ENCODE results near the gene MMD2.
"Not testable (repeated sequence)": the region's sequence is repeated elsewhere in the genome, so short reads cannot be mapped to it uniquely, and the experiment has no call there.

MMD2 gene

GRCh38 chr7:4981295-4981890, 22.4 kb upstream of the MMD2 start:
- H3K9ac ChIP-seq (ENCODE audit: low read depth, low read length); H3K27ac ChIP-seq (ENCODE audit: low read depth, low read length); H3K9me3 ChIP-seq (ENCODE audit: insufficient read depth, low read depth, low read length); H3K4me3 ChIP-seq (ENCODE audit: low read length); H3K4me1 ChIP-seq (ENCODE audit: insufficient read depth, low read length); H3K27me3 ChIP-seq (ENCODE audit: insufficient read depth, low read length): not testable (repeated sequence)
- H3K36me3 ChIP-seq (ENCODE audit: insufficient read depth, low read length): peaks cover 68% of the 10 kb centered on the region
- WGBS: 95% methylated on average over 17 of the region's 17 CpGs

- not testable (repeated sequence) for H3K9me3 ChIP-seq (ENCODE audit: insufficient read depth, low read depth, low read length); H3K27ac ChIP-seq (ENCODE audit: low read depth, low read length); H3K4me3 ChIP-seq (ENCODE audit: low read length); H3K27me3 ChIP-seq (ENCODE audit: insufficient read depth, low read length); H3K4me1 ChIP-seq (ENCODE audit: insufficient read depth, low read length); H3K9ac ChIP-seq (ENCODE audit: low read depth, low read length)
- peaks cover 40% of the 10 kb centered on the region for H3K36me3 ChIP-seq (ENCODE audit: insufficient read depth, low read length)
- 94% methylated on average over 13 of the region's 13 CpGs for WGBS
Measured at GRCh38 chr7:4975626-4976025, 16.6 kb upstream of the MMD2 start.

- Histone ChIP-seq H3K9ac (ENCODE audit: low read depth, low read length) (peak overlapping the region; percentile 89), H3K36me3 (ENCODE audit: insufficient read depth, low read length) (peaks cover 28% of the 10 kb centered on the region), H3K9me3 (ENCODE audit: insufficient read depth, low read depth, low read length) (no peaks in the 10 kb centered on the region), H3K27me3 (ENCODE audit: insufficient read depth, low read length) (no peaks in the 10 kb centered on the region), H3K4me1 (ENCODE audit: insufficient read depth, low read length) (no peaks in the 10 kb centered on the region), H3K4me3 (ENCODE audit: low read length) (peak overlapping the region; percentile 85), H3K27ac (ENCODE audit: low read depth, low read length) (peak overlapping the region; percentile 92)
- 1% methylated on average over 40 of the region's 41 CpGs for WGBS
Measured at GRCh38 chr7:4973728-4974198, 14.8 kb upstream of the MMD2 start.

GRCh38 chr7:4972446-4972845, 13.5 kb upstream of the MMD2 start:
- H3K4me3 ChIP-seq (ENCODE audit: low read length); H3K9ac ChIP-seq (ENCODE audit: low read depth, low read length); H3K9me3 ChIP-seq (ENCODE audit: insufficient read depth, low read depth, low read length); H3K4me1 ChIP-seq (ENCODE audit: insufficient read depth, low read length); H3K27ac ChIP-seq (ENCODE audit: low read depth, low read length); H3K27me3 ChIP-seq (ENCODE audit: insufficient read depth, low read length): not testable (repeated sequence)
- peaks cover 14% of the 10 kb centered on the region for H3K36me3 ChIP-seq (ENCODE audit: insufficient read depth, low read length)
- WGBS: 91% methylated on average over 10 of the region's 10 CpGs

- H3K9ac ChIP-seq (ENCODE audit: low read depth, low read length): no peak overlapping the region
- H3K4me1 ChIP-seq (ENCODE audit: insufficient read depth, low read length): no peaks in the 10 kb centered on the region
- 94% methylated on average over 11 of the region's 11 CpGs for WGBS
- no peak overlapping the region for H3K4me3 ChIP-seq (ENCODE audit: low read length)
- H3K36me3 ChIP-seq (ENCODE audit: insufficient read depth, low read length): no peaks in the 10 kb centered on the region
- H3K27me3 ChIP-seq (ENCODE audit: insufficient read depth, low read length): peaks cover under 1% of the 10 kb centered on the region
- H3K27ac ChIP-seq (ENCODE audit: low read depth, low read length): no peak overlapping the region
- no peaks in the 10 kb centered on the region for H3K9me3 ChIP-seq (ENCODE audit: insufficient read depth, low read depth, low read length)
Measured at GRCh38 chr7:4965295-4966022, 6.5 kb upstream of the MMD2 start.

GRCh38 chr7:4964506-4964905, 5.5 kb upstream of the MMD2 start:
- no peaks in the 10 kb centered on the region for H3K9me3 ChIP-seq (ENCODE audit: insufficient read depth, low read depth, low read length)
- 82% methylated on average over 11 of the region's 11 CpGs for WGBS

GRCh38 chr7:4962872-4963775, 4.1 kb upstream of the MMD2 start:
- Histone ChIP-seq H3K9me3 (ENCODE audit: insufficient read depth, low read depth, low read length) (no peaks in the 10 kb centered on the region), H3K27me3 (ENCODE audit: insufficient read depth, low read length) (peaks cover 13% of the 10 kb centered on the region), H3K9ac (ENCODE audit: low read depth, low read length) (no peak overlapping the region), H3K36me3 (ENCODE audit: insufficient read depth, low read length) (no peaks in the 10 kb centered on the region), H3K4me1 (ENCODE audit: insufficient read depth, low read length) (no peaks in the 10 kb centered on the region), H3K4me3 (ENCODE audit: low read length) (no peak overlapping the region), H3K27ac (ENCODE audit: low read depth, low read length) (no peak overlapping the region)
- 88% methylated on average over 19 of the region's 19 CpGs for WGBS

More at GRCh38 chr7:4964506-4964905, 5.5 kb upstream of the MMD2 start:
- no peak overlapping the region for H3K27ac ChIP-seq (ENCODE audit: low read depth, low read length)
- no peak overlapping the region for H3K9ac ChIP-seq (ENCODE audit: low read depth, low read length)
- no peaks in the 10 kb centered on the region for H3K36me3 ChIP-seq (ENCODE audit: insufficient read depth, low read length)
- no peak overlapping the region for H3K4me3 ChIP-seq (ENCODE audit: low read length)
- peaks cover 4% of the 10 kb centered on the region for H3K27me3 ChIP-seq (ENCODE audit: insufficient read depth, low read length)
- H3K4me1 ChIP-seq (ENCODE audit: insufficient read depth, low read length): no peaks in the 10 kb centered on the region

GRCh38 chr7:4960363-4960762, 1.4 kb upstream of the MMD2 start:
- Histone ChIP-seq H3K9me3 (ENCODE audit: insufficient read depth, low read depth, low read length) (no peaks in the 10 kb centered on the region), H3K4me1 (ENCODE audit: insufficient read depth, low read length) (no peaks in the 10 kb centered on the region), H3K4me3 (ENCODE audit: low read length) (no peak overlapping the region), H3K9ac (ENCODE audit: low read depth, low read length) (no peak overlapping the region), H3K36me3 (ENCODE audit: insufficient read depth, low read length) (no peaks in the 10 kb centered on the region), H3K27ac (ENCODE audit: low read depth, low read length) (no peak overlapping the region), H3K27me3 (ENCODE audit: insufficient read depth, low read length) (peaks cover 31% of the 10 kb centered on the region)
- WGBS: 52% methylated on average over 10 of the region's 10 CpGs

GRCh38 chr7:4959893-4960292, 906 bp upstream of the MMD2 start:
- no peak overlapping the region for H3K27ac ChIP-seq (ENCODE audit: low read depth, low read length)
- no peaks in the 10 kb centered on the region for H3K9me3 ChIP-seq (ENCODE audit: insufficient read depth, low read depth, low read length)
- no CpG with 5 or more reads among the region's 4 CpGs for WGBS

GRCh38 chr7:4959306-4959705, 319 bp upstream of the MMD2 start:
- no peak overlapping the region for H3K4me3 ChIP-seq (ENCODE audit: low read length)
- peaks cover 34% of the 10 kb centered on the region for H3K27me3 ChIP-seq (ENCODE audit: insufficient read depth, low read length)
- no peaks in the 10 kb centered on the region for H3K36me3 ChIP-seq (ENCODE audit: insufficient read depth, low read length)
- H3K27ac ChIP-seq (ENCODE audit: low read depth, low read length): no peak overlapping the region
- 4% methylated on average over 17 of the region's 21 CpGs for WGBS
- H3K9ac ChIP-seq (ENCODE audit: low read depth, low read length): no peak overlapping the region
- H3K9me3 ChIP-seq (ENCODE audit: insufficient read depth, low read depth, low read length): no peaks in the 10 kb centered on the region
- no peaks in the 10 kb centered on the region for H3K4me1 ChIP-seq (ENCODE audit: insufficient read depth, low read length)

More at GRCh38 chr7:4959893-4960292, 906 bp upstream of the MMD2 start:
- H3K4me1 ChIP-seq (ENCODE audit: insufficient read depth, low read length): no peaks in the 10 kb centered on the region
- H3K4me3 ChIP-seq (ENCODE audit: low read length): no peak overlapping the region
- H3K27me3 ChIP-seq (ENCODE audit: insufficient read depth, low read length): peaks cover 34% of the 10 kb centered on the region
- no peaks in the 10 kb centered on the region for H3K36me3 ChIP-seq (ENCODE audit: insufficient read depth, low read length)
- H3K9ac ChIP-seq (ENCODE audit: low read depth, low read length): no peak overlapping the region

All from HUES64 (cell line).